HT1080 (cell line): ENCODE results near the gene ABCF3. TPM values are rescaled to one million over a fixed set of nuclear protein-coding genes. Genes with fewer than 3 reads are reported as not detected.
A peak's percentile ranks its signal among the peaks of the same experiment; 100 is the strongest.

Experiments
- DNase-seq: peaks from one replicate; pipeline ENCODE4 v3.0.0-alpha.2; 2015; ENCODE audit warnings: low read depth
- total RNA-seq: library from RNA; depleted of rRNA; stranded (reverse); fragments of >200 nt; shearing (Covaris generic); gene quantifications from 2 replicates; pipeline ENCODE4 v1.2.3, GENCODE V29; 2014

The ABCF3 gene
- total RNA-seq, 1 experiment from 2014 or later = 72.9 TPM

DNA sequence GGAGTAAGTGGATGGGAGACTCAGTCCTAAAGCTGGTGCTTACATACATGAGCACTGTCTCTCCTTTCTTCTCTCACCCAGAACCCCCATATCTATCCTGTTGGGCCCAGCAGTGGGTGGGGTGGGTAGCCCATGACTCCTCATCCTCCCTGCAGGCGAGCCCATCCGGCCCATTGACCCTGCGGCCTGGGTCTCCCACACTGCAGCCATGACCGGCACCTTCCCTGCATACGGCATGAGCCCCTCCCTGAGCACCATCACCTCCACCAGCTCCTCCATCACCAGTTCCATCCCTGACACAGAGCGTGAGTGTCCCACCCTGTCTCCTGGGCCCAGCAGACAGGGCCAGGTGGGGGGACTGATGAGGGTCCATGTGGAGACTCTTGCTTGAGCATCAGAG, 19.3 kb upstream of the ABCF3 start:
- DNase-seq = no peak

DNA sequence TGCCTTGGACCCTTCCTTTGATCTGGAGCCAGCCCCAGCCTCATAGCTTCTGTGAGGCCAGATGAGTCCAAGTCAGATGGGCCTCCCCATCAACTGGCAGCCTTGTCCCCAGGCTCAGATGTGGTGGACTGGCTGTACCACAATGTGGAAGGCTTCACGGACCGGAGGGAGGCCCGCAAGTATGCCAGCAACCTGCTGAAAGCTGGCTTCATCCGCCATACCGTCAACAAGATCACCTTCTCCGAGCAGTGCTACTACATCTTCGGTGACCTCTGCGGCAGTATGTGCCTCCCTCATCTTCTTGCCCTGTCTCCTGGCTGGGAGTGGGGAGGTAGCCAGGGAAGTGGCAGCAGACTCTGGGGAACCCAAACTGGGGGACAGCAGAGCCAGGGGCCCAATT, 18.2 kb upstream of the ABCF3 start:
- no peak for DNase-seq

GRCh38 chr3:184168363-184169120, 17.5 kb upstream of the ABCF3 start:
- DNase-seq = no peak

GRCh38 chr3:184169896-184170875, 15.8 kb upstream of the ABCF3 start:
- no peak for DNase-seq

- DNase-seq = no peak
These were observed 14.4 kb upstream of the ABCF3 start for GRCh38 chr3:184171562-184171961.

DNA sequence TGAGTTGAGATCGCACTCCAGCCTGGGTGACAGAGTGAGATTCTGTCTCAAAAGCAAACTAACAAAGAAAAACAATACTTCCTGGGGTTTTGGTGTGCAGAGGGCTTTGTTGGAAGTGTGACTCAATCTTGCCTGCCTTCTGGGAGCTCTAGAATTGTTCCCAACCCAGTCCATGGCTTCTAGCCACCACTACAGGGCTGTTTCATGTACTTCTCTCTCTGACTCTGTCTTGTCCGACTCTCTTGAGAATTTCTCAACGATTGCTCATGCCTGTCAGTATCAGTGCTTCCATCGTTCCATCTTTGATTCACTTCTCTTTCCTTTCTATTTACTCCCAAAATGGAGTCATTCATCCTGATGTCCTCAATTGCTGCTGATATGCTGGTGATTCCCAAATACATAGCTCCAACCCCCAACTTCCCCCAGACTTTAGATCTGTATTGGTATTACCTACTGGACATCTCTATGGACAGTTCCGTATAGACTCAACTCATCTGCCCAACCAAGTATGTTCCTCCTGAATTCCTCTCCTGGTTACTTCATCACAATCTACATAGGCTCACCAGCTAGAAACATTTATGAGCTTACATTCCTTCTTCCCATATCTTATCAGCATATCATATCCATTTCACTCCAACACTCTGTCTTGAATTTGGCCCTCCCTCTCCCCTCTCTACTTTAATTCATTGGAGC, 13.2 kb upstream of the ABCF3 start:
- DNase-seq = no peak

DNA sequence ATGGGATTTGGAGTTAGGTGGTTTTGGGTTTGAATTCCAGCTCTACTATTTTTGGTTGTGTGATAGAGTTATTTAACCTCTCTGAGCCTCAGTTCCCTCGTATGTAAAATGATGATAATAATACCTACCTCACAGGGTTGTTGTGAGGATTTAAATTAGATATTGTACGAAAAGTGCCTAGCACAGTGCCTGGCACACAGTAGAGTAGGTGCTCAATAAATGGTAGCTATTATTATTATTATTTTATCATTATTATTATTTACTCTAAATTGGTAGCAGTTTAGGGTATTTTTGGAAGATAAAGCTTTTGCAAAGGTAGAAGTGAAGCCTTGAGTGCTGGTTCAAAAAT, 12.7 kb upstream of the ABCF3 start:
- DNase-seq = no peak

- no peak for DNase-seq
These were observed 11.7 kb upstream of the ABCF3 start for GRCh38 chr3:184174284-184174645.

DNA sequence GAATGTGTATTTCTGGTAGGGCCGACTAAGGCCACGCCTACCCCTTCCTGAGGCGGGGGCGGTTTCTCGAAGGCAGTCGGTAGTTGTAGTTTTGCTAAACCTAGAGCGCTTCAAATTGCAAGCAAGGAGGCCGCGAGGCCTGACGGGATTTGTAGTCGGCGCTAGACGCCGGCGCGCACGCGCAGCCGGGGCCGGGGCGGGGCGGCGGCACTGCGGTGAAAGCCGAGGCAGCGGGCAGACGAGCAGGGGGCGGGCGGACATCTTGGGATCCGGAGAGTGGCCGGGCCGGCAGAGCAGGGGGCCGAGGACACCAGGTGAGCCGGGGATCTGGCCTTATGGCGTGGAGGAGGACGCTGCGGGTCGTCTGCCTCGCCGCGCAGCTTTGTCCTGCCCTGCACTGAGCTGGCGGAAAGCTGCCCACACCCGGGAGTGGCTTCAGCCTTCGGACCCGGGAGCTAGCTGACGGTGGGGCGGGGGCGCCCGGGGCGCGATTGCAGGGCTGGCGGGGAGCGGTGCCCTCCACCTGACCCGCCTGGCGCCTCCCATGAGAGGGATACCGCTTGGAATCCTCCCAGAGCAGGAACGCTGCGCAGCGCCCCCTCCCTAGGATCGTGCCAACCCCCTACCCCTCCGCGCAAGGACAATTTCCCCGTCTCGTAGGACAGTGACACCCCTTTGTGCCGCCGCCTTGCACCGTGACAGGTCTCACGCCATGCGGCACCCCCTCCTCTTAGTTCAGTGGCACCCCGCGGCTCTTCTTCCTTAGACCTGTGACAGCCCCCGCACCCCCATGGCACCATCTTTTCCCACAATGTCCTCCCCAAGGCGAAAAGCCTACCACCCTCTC, 11.1 kb upstream of the ABCF3 start, which contains the start of gene AP2M1:
TSS of gene AP2M1 (plus strand) at position 210 of the 847 bp plus-strand sequence. CDS start 2,139 bp downstream, outside the sequence.
- peak; percentile 100 for DNase-seq

- no peak for DNase-seq
These were observed 10.5 kb upstream of the ABCF3 start for GRCh38 chr3:184175506-184175905.

DNA sequence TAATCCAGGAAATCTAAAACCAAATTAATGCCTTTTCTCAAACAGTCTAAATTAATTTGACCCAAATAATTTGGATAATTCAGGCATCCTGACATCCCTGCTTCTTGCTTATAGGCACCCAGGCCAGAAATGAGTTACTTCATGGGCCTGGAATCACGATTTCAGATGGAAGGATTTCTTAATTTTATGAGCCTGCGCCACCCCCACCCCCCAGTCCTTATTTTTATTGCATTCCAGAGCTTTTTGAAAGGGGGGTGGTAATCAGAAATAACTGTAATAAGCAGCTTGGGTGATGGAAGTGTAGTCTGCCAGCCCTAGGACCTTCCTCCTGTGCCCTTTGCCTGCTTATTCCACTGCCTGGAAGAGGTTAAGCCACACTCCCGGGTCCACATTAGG, 10.0 kb upstream of the ABCF3 start:
- DNase-seq = no peak

DNA sequence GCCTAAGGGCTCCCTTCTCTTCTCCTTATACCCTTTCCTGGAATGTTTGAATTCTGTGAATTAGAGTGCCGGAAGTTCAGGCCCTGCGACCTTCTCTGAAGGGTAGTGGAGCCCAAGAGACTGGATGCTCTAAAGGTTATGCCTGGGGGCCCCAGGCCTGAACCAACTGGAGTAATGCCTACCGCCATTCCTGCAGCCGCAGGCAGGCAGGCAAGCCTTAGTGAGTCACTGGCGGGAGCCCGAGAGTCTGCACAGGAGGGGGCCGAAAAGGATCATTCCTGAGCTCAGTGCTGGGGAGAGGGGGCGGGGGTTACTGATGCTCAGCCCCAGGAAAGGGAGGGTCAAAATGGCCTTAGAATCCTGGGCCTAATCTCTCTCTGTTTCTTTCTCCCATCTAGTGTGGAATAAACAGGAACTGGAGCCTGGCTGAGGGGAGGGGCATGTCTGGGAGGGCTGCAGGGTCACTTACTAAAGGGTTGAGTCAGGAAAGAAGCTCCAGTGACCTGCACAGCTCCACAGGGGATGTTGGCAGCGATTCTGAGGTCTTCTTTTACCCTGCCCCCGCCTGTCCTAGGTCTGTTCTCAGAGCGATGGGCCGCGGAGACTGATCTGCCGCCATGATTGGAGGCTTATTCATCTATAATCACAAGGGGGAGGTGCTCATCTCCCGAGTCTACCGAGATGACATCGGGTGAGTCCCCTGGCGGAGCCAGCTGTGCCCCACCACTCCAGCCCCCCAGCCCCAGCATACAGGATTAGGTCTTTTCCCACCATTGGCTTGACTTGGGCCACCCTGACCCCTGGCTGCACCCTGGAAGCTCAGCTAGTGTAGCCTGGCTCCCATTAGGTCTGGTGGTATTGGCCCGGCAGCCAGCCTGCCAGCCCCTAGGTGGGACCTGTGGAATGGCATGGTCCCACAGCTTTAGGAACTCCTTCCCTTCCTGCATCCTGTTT, 9.3 kb upstream of the ABCF3 start:
- DNase-seq = peak; percentile 99

- DNase-seq = peak; percentile 63
These were observed 8.7 kb upstream of the ABCF3 start for GRCh38 chr3:184177331-184177731.

DNA sequence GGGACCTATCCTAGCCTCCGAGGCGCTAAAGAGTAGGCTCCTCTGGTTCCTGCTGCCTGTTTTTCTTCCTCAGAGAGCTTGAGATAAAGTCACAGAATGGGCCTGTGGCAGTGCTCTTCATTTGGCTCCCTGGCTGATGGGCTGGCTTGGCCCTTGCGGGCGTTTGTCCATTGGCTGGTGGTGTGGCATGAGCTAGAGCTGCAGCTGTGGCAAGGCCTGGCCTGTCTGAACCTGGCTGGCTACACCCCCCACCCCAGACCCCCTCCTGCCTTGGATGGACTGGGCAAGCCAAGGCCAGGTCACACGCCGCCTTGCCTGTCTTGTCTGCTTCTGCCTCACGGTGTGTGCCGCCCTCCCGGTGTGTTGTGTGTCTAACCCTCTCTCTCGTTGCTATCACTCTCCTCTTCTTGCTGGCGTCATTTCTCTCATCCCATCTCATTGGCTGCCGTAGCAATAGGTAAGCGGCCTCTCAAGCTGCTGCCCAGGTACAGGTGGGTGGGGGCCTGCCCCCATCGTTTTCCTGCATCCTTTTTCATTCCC, 8.2 kb upstream of the ABCF3 start:
- DNase-seq = no peak

DNA sequence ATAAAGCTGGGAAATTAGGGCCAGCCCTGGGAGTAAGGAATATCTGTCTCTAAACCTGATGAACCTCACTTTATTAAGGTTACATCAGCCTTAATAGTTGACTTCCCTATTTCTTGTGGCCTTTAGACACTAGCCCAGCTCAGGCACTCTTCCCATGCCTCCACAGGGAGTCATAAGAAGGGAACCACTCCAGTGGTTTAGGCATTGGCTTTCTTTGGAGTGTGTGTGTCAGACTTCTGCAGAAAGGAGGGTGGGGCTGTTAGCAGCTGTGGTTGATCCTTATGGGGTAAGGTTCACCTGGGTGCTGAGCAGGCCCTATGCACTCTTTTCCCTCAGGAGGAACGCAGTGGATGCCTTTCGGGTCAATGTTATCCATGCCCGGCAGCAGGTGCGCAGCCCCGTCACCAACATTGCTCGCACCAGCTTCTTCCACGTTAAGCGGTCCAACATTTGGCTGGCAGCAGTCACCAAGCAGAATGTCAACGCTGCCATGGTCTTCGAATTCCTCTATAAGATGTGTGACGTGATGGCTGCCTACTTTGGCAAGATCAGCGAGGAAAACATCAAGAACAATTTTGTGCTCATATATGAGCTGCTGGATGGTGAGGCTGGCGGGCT, 7.4 kb upstream of the ABCF3 start:
- no peak for DNase-seq

- peak; percentile 83 for DNase-seq
These were observed 5.8 kb upstream of the ABCF3 start for GRCh38 chr3:184180165-184180564.

GRCh38 chr3:184181596-184181995, 4.4 kb upstream of the ABCF3 start:
- no peak for DNase-seq

GRCh38 chr3:184183679-184184078, 2.3 kb upstream of the ABCF3 start:
- DNase-seq = no peak
